ENCODE results near the gene GNB1L. TPM values are rescaled to one million over a fixed set of nuclear protein-coding genes. Genes with fewer than 3 reads are reported as not detected.

The GNB1L gene
- total RNA-seq, 1 experiment from 2014 or later: 12.2 TPM

DNA sequence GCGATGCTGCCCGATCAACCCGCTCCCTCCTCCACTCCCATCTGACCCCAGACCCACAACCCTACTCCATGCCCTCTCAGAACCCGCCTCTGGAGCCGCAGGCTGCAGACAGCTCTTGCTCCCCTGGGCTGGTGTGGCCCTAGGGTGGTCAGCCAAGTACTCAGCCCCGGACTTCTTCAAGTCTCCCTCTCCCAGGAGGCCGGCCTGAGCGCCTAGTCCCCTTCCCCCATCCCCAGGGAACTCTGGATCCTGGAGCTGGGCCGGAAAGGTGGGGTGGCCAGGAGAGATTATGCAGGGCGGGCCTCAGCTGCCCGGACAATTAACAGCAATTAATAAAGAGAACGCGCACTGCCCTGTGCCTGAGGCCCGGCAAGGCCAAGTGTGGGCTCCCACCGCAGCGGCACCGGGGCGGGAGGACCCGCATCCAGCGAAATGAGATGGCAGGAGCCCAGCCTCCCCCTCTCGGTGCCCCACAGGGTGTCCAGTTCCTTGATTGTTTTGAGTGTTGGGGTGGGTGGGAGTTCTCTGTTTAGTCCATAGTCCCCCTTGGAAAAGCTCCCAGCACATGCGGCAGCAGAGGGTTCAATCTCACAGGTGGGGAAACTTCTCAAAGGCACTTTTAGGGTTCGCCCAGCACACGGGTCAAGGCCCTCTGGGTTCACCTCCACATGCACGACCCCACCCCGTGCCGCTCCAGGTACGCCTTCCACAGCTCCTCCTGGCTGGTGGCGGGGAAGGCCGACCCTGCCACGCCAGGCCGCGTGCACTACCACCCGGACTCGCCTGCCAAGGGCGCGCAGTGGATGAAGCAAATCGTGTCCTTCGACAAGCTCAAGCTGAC is 91.0 kb downstream of the GNB1L start:
- intact Hi-C loops (cut with micrococcal nuclease; ENCODE audit: unreplicated experiment): no loop called here
- in situ Hi-C loops (cut with HindIII; ENCODE audit: low pct_unique_long_range_greater_than_20kb, low sequenced_read_pairs): no loop called here
- ChIA-PET POLR2A (no interaction called here), CTCF (interaction anchor here (0.5 kb wide), 1 partner anchor 437 kb away, joined by 8 read pairs; no protein-coding TSS in a partner anchor)
- ATAC-seq (no peak), DNase-seq (ENCODE audit: low read depth, low spot score) (no peak)
- peak overlapping the region; percentile 88 for H3K27ac ChIP-seq (ENCODE audit: low read length)
- no peak for TF ChIP-seq SIN3A (IDR thresholded peaks at IDR 0.05; ENCODE audit: borderline replicate concordance, insufficient read depth, low read depth, low read length)
- H3K9me3 ChIP-seq (ENCODE audit: control insufficient read depth, insufficient read depth, low read depth, low read length): no peaks in the 10 kb centered on the region
- 0 out of 4 replicates have a peak overlapping the region, but pooled peaks of 1 of the 2 experiments have one; percentile 52 for H3K4me3 ChIP-seq (ENCODE audit: low read depth in 2 of 2, low read length in 2 of 2)
- H3K4me1 ChIP-seq (ENCODE audit: control insufficient read depth, insufficient read depth, low read length): peaks cover 20% of the 10 kb centered on the region
- no TSS peak for BruUV-seq (replicated peaks)
- H3K27me3 ChIP-seq (ENCODE audit: control insufficient read depth, insufficient read depth, low read length): no peaks in the 10 kb centered on the region
- no peaks in the 10 kb centered on the region; the same call in 1 of the 2 replicates for H3K36me3 ChIP-seq (ENCODE audit: control insufficient read depth, insufficient read depth, low read length)

DNA sequence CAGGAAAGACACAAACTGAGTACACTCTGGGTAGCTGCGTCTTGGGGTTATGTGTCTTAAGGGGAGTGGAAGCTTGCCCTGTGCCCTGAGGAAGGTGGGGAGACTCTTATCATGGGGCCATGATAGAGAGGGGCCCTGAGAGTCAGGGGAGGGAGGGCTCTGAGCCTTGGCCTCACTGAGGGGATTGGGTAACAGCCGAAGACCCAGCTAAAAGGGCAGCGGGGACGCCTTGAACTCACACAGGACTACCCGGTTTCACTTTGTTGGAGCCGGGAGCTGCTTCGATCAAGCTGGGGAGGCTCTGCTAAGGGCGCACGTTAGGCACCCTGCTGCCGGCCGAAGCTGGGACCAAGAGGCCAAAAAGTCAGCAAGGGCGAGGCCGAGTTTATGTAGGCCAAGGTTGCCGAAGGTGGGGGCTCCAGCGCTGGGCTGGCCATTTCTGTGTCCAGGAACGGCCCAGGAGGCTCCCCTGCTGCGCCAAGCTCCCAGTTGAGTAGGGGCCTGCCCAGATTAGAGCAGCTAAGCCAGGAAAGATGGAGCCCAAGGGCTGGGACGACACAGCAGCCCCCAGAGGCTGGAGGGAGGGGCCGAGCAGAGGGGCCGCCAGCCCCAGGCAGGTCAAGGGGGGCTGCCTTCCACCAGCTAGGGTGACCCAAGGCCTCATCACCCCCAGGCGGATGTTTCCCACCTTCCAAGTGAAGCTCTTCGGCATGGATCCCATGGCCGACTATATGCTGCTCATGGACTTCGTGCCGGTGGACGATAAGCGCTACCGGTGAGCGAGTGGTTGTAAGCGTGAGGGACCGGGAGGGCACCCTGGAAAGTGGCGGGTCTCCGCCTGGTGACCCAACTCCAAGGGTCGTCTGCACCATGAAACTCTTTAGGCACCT is 91.9 kb downstream of the GNB1L start:
- H3K4me3 ChIP-seq (ENCODE audit: low read depth in 2 of 2, low read length in 2 of 2): peak overlapping the region; percentile 52 to 60
- H3K27ac ChIP-seq (ENCODE audit: low read length): peak overlapping the region; percentile 88
- peaks cover 27% of the 10 kb centered on the region for H3K4me1 ChIP-seq (ENCODE audit: control insufficient read depth, insufficient read depth, low read length)
- TF ChIP-seq POLR2AphosphoS5 (IDR thresholded peaks at IDR 0.05; ENCODE audit: low read depth, low read length) (no peak), TCF7L2 (IDR thresholded peaks at IDR 0.05; ENCODE audit: low read depth, low read length) (no peak), SIN3A (IDR thresholded peaks at IDR 0.05; ENCODE audit: borderline replicate concordance, insufficient read depth, low read depth, low read length) (no peak), REST (IDR thresholded peaks at IDR 0.05; ENCODE audit: insufficient read depth in 1 of 2, low read depth in 2 of 2, low read length in 1 of 2) (no peak)
- TF ChIP-seq, protein P1, sequence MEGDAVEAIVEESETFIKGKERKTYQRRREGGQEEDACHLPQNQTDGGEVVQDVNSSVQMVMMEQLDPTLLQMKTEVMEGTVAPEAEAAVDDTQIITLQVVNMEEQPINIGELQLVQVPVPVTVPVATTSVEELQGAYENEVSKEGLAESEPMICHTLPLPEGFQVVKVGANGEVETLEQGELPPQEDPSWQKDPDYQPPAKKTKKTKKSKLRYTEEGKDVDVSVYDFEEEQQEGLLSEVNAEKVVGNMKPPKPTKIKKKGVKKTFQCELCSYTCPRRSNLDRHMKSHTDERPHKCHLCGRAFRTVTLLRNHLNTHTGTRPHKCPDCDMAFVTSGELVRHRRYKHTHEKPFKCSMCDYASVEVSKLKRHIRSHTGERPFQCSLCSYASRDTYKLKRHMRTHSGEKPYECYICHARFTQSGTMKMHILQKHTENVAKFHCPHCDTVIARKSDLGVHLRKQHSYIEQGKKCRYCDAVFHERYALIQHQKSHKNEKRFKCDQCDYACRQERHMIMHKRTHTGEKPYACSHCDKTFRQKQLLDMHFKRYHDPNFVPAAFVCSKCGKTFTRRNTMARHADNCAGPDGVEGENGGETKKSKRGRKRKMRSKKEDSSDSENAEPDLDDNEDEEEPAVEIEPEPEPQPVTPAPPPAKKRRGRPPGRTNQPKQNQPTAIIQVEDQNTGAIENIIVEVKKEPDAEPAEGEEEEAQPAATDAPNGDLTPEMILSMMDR (IDR thresholded peaks at IDR 0.05): no peak
- no peaks in the 10 kb centered on the region for H3K27me3 ChIP-seq (ENCODE audit: control insufficient read depth, insufficient read depth, low read length)
- CTCF ChIA-PET: no interaction called here
- intact Hi-C loops (cut with micrococcal nuclease; ENCODE audit: unreplicated experiment): no loop called here
- H3K9me3 ChIP-seq (ENCODE audit: control insufficient read depth, insufficient read depth, low read depth, low read length): no peaks in the 10 kb centered on the region
- BruUV-seq (replicated peaks): no TSS peak
- in situ Hi-C loops (cut with HindIII; ENCODE audit: low pct_unique_long_range_greater_than_20kb, low sequenced_read_pairs): no loop called here
- H3K36me3 ChIP-seq (ENCODE audit: control insufficient read depth, insufficient read depth, low read length): no peaks in the 10 kb centered on the region; the same call in 1 of the 2 replicates
- POLR2A ChIA-PET: no interaction called here
- DNase-seq (ENCODE audit: low read depth, low spot score): no peak
- no peak for ATAC-seq

All from Panc1 (cell line).